H9 (cell line): ENCODE results near the gene FCRL3. TPM values are rescaled to one million over a fixed set of nuclear protein-coding genes. Genes with fewer than 3 reads are reported as not detected.

ENCODE experiments used
- DNase-seq: peaks from one replicate; pipeline ENCODE4 v3.0.0-alpha.2; 2017
- H2AFZ ChIP-seq: one replicate; pipeline ENCODE4 v1.6.1; 2013; ENCODE audit warnings: mild to moderate bottlenecking, low read length, control low read depth, moderate library complexity
- H2AK5ac ChIP-seq: 2 replicates; pipeline ENCODE4 v1.6.1; 2013; ENCODE audit warnings: low read length, control low read depth, mixed read lengths; ENCODE audit not compliant: insufficient read length
- H2BK120ac ChIP-seq: one replicate; pipeline ENCODE4 v1.6.1; 2013; ENCODE audit warnings: low read depth, mild to moderate bottlenecking, low read length, control low read depth, inconsistent platforms; ENCODE audit not compliant: poor library complexity, severe bottlenecking
- H2BK12ac ChIP-seq: 2 replicates; pipeline ENCODE4 v1.6.1; 2013; ENCODE audit warnings: low read length, control low read depth, mixed read lengths, low read depth; ENCODE audit not compliant: insufficient read length
- H2BK15ac ChIP-seq: 2 replicates; pipeline ENCODE4 v1.6.1; 2013; ENCODE audit warnings: low read depth, low read length, control low read depth
- H2BK20ac ChIP-seq: one replicate; pipeline ENCODE4 v1.6.1; 2013; ENCODE audit warnings: low read depth, mild to moderate bottlenecking, low read length, control low read depth, inconsistent platforms; ENCODE audit not compliant: poor library complexity, severe bottlenecking
- H2BK5ac ChIP-seq: 2 replicates; pipeline ENCODE4 v1.6.1; 2013; ENCODE audit warnings: low read length, control low read depth, mixed read lengths; ENCODE audit not compliant: insufficient read length
- H3K14ac ChIP-seq: 2 replicates; pipeline ENCODE4 v1.6.1; 2013; ENCODE audit warnings: low read length, control low read depth; ENCODE audit not compliant: insufficient read depth
- H3K18ac ChIP-seq: 2 replicates; pipeline ENCODE4 v1.6.1; 2013; ENCODE audit warnings: low read depth, mild to moderate bottlenecking, mixed read lengths, low read length, control low read depth; ENCODE audit not compliant: insufficient read length
- H3K23ac ChIP-seq: 2 replicates; pipeline ENCODE4 v1.6.1; 2013; ENCODE audit warnings: low read length, control low read depth, mixed read lengths, low read depth; ENCODE audit not compliant: insufficient read length
- H3K23me2 ChIP-seq: 2 replicates; pipeline ENCODE4 v1.6.1; 2013; ENCODE audit warnings: low read depth, mild to moderate bottlenecking, mixed read lengths, low read length, control low read depth; ENCODE audit not compliant: insufficient read length, poor library complexity, severe bottlenecking
- H3K27ac ChIP-seq: 2 replicates; pipeline ENCODE4 v1.5.1; 2013; ENCODE audit warnings: low read length, control low read depth, mixed read lengths, low read depth; ENCODE audit not compliant: insufficient read length
- H3K27me3 ChIP-seq: 2 replicates; pipeline ENCODE4 v1.6.1; 2013; ENCODE audit warnings: low read length, control low read depth, inconsistent platforms; ENCODE audit not compliant: insufficient read depth
- H3K4ac ChIP-seq: 2 replicates; pipeline ENCODE4 v1.6.1; 2013; ENCODE audit warnings: low read depth, mild to moderate bottlenecking, control low read depth, inconsistent platforms, low read length, moderate library complexity
- H3K4me1 ChIP-seq: 2 replicates; pipeline ENCODE4 v1.6.1; 2013; ENCODE audit warnings: low read length, control low read depth, inconsistent platforms; ENCODE audit not compliant: insufficient read depth
- H3K4me2 ChIP-seq: 2 replicates; pipeline ENCODE4 v1.6.1; 2013; ENCODE audit warnings: low read length, control low read depth, mixed read lengths; ENCODE audit not compliant: insufficient read length, insufficient read depth
- H3K56ac ChIP-seq: 2 replicates; pipeline ENCODE4 v1.6.1; 2013; ENCODE audit warnings: low read depth, mild to moderate bottlenecking, mixed read lengths, low read length, control low read depth; ENCODE audit not compliant: insufficient read length
- H3K79me1 ChIP-seq: 2 replicates; pipeline ENCODE4 v1.6.1; 2013; ENCODE audit warnings: low read depth, mild to moderate bottlenecking, moderate library complexity, low read length, control low read depth, inconsistent platforms; ENCODE audit not compliant: insufficient read depth, poor library complexity, severe bottlenecking
- H3K79me2 ChIP-seq: 2 replicates; pipeline ENCODE4 v1.6.1; 2013; ENCODE audit warnings: low read length, control low read depth, inconsistent platforms; ENCODE audit not compliant: insufficient read depth
- H3K9ac ChIP-seq: 2 replicates; pipeline ENCODE4 v1.6.1; 2013; ENCODE audit warnings: low read length, control low read depth, mixed read lengths; ENCODE audit not compliant: insufficient read length; ENCODE audit errors: extremely low read depth
- H3K9me3 ChIP-seq: one replicate; pipeline ENCODE4 v1.6.1; 2013; ENCODE audit warnings: low read depth, low read length, inconsistent platforms; ENCODE audit not compliant: control insufficient read depth
- H3T11ph ChIP-seq: one replicate; pipeline ENCODE4 v1.6.1; 2013; ENCODE audit warnings: mild to moderate bottlenecking, low read length, control low read depth, inconsistent platforms
- H4K20me1 ChIP-seq: one replicate; pipeline ENCODE4 v1.6.1; 2013; ENCODE audit not compliant: control insufficient read depth, insufficient read length, insufficient read depth
- H4K5ac ChIP-seq: 2 replicates; pipeline ENCODE4 v1.6.1; 2013; ENCODE audit warnings: low read depth, mild to moderate bottlenecking, mixed read lengths, low read length, control low read depth; ENCODE audit not compliant: insufficient read length
- H4K8ac ChIP-seq: replicated peaks from 2 replicates; pipeline ENCODE4 v1.6.1; 2013; ENCODE audit warnings: low read length, control low read depth, mixed read lengths, low read depth; ENCODE audit not compliant: insufficient read length
- H4K91ac ChIP-seq: 2 replicates; pipeline ENCODE4 v1.6.1; 2013; ENCODE audit warnings: low read depth, mild to moderate bottlenecking, moderate library complexity, mixed read lengths, low read length, control low read depth; ENCODE audit not compliant: insufficient read length
- H3K27ac Mint-ChIP-seq, 3 experiments: 2 replicates in 2 of 3; 3 replicates in 1 of 3; pipeline ENCODE4 v1.8.0; 2020 to 2021; ENCODE audit warnings: mixed read lengths in 3 of 3, mild to moderate bottlenecking in 1 of 3, moderate library complexity in 1 of 3
- H3K27me3 Mint-ChIP-seq: 2 replicates; pipeline ENCODE4 v1.8.0; 2021; ENCODE audit warnings: low read depth, mild to moderate bottlenecking, moderate library complexity, mixed read lengths
- H3K36me3 Mint-ChIP-seq, 3 experiments: 2 replicates in 2 of 3; 3 replicates in 1 of 3; pipeline ENCODE4 v1.8.0; 2020 to 2021; ENCODE audit warnings: low read depth in 3 of 3, mixed read lengths in 3 of 3; ENCODE audit not compliant: insufficient read depth in 1 of 3
- H3K4me1 Mint-ChIP-seq, 2 experiments: 2 replicates each; pipeline ENCODE4 v1.8.0; 2020; ENCODE audit warnings: mixed read lengths in 2 of 2
- H3K4me3 Mint-ChIP-seq, 2 experiments: 2 replicates in 1 of 2; 3 replicates in 1 of 2; pipeline ENCODE4 v1.8.0; 2020 to 2021; ENCODE audit warnings: mild to moderate bottlenecking in 2 of 2, mixed read lengths in 2 of 2, moderate library complexity in 1 of 2
- H3K9me3 Mint-ChIP-seq, 2 experiments: 2 replicates in 1 of 2; 3 replicates in 1 of 2; pipeline ENCODE4 v1.8.0; 2020; ENCODE audit warnings: mild to moderate bottlenecking in 2 of 2, mixed read lengths in 2 of 2, moderate library complexity in 1 of 2
- WGBS: extraction: QIAGEN DNeasy Blood & Tissue Kit; methylation state at CpG from one replicate; pipeline ENCODE4 v1.1.7; 2013; ENCODE audit warnings: missing lambda C conversion rate, low lambda C conversion rate, mixed read lengths; ENCODE audit not compliant: insufficient read length; ENCODE audit errors: extremely low coverage; 5-methylcytosine and 5-hydroxymethylcytosine counted together
- total RNA-seq: library from RNA; stranded (reverse); gene quantifications from 2 replicates; pipeline ENCODE4 v1.2.1, GENCODE V29; 2021
- TF ChIP-seq, protein P1 (sequence below): fragments of 200-600 bp; sonication (generic); conservative IDR thresholded peaks from 3 replicates; pipeline ENCODE4 v1.8.0; 2021; ENCODE audit warnings: antibody characterized with exemption, mild to moderate bottlenecking

The FCRL3 gene
- total RNA-seq, 1 experiment from 2014 or later = not detected

DNA sequence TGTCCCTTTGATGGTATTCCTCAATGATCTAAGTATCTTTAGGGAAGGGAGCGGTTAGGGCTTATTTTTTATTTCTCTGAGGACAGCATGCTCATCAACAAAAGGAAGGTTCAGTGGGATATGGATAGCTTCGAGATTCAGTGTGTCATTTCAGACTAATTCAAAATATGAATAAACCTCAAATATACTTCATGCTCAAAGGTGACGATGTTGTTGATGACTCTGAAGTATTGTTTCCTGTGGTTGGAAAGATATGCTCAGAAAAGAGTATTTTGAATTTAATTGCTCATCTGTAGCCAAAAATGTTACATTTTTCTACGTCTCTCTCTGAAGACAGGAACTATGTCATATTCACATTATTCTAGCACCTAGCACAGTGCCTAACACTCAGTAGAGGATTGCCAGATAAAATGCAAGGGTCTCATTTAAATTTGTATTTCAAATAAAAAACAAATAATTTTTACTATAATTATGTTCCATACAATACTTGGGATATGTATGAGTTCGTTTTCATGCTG is 1.8 kb upstream of the FCRL3 start:
- TF ChIP-seq, protein P1, sequence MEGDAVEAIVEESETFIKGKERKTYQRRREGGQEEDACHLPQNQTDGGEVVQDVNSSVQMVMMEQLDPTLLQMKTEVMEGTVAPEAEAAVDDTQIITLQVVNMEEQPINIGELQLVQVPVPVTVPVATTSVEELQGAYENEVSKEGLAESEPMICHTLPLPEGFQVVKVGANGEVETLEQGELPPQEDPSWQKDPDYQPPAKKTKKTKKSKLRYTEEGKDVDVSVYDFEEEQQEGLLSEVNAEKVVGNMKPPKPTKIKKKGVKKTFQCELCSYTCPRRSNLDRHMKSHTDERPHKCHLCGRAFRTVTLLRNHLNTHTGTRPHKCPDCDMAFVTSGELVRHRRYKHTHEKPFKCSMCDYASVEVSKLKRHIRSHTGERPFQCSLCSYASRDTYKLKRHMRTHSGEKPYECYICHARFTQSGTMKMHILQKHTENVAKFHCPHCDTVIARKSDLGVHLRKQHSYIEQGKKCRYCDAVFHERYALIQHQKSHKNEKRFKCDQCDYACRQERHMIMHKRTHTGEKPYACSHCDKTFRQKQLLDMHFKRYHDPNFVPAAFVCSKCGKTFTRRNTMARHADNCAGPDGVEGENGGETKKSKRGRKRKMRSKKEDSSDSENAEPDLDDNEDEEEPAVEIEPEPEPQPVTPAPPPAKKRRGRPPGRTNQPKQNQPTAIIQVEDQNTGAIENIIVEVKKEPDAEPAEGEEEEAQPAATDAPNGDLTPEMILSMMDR = no peak
- no peak for DNase-seq

More for the DNA sequence above, 1.8 kb upstream of the FCRL3 start:
- Histone ChIP-seq H3K79me1 (no peaks in the 10 kb centered on the region), H2BK5ac (no peak overlapping the region), H3K27ac (no peak overlapping the region), H3T11ph (no peak overlapping the region), H2AK5ac (no peak overlapping the region), H2BK12ac (no peak overlapping the region), H3K9me3 (no peaks in the 10 kb centered on the region), H4K5ac (no peak overlapping the region), H3K23me2 (no peaks in the 10 kb centered on the region), H3K27me3 (no peaks in the 10 kb centered on the region), H3K4me2 (no peak overlapping the region), H3K9ac (no peak overlapping the region), H2BK120ac (no peak overlapping the region), H3K4me1 (no peaks in the 10 kb centered on the region), H3K4ac (no peak overlapping the region), H3K79me2 (no peaks in the 10 kb centered on the region), H2BK15ac (no peak overlapping the region), H3K14ac (no peak overlapping the region), H4K91ac (no peak overlapping the region), H4K20me1 (no peaks in the 10 kb centered on the region), H3K18ac (no peak overlapping the region), H3K56ac (no peak overlapping the region), H3K23ac (no peak overlapping the region), H2BK20ac (no peak overlapping the region), H4K8ac (no peak overlapping the region), H2AFZ (no peak overlapping the region)
- no CpG with 5 or more reads among the region's 5 CpGs for WGBS
- H3K27ac Mint-ChIP-seq = no peak overlapping the region
- H3K4me1 Mint-ChIP-seq = peaks cover 6 to 17% of the 10 kb centered on the region in 2 experiments
- no peak overlapping the region for H3K4me3 Mint-ChIP-seq
- no peaks in the 10 kb centered on the region; a peak in 1 of 5 replicates for H3K9me3 Mint-ChIP-seq
- no peaks in the 10 kb centered on the region; the same call in 1 of the 2 replicates for H3K27me3 Mint-ChIP-seq
- H3K36me3 Mint-ChIP-seq = no peaks in the 10 kb centered on the region
